Liver (tissue), 3 donors: ENCODE results near the gene ZNF70.

ENCODE experiments used
- ATF3 ChIP-seq: IDR thresholded peaks from 2 replicates; pipeline ENCODE4 v1.6.1; 2016; ENCODE audit warnings: antibody characterized with exemption
- EGR1 ChIP-seq, 2 donors: IDR thresholded peaks; 2 replicates each; pipeline ENCODE4 v1.6.1; 2016 to 2018; ENCODE audit warnings: antibody characterized with exemption in 2 of 2, low read depth in 2 of 2
- FOXA1 ChIP-seq: IDR thresholded peaks from 2 replicates; pipeline ENCODE4 v1.6.1; 2016; ENCODE audit warnings: antibody characterized with exemption
- GABPA ChIP-seq, 2 donors: IDR thresholded peaks in 1 of 2; conservative IDR thresholded peaks in 1 of 2; 2 replicates each; pipeline ENCODE4 v1.6.1; 2016; ENCODE audit warnings: antibody characterized with exemption in 2 of 2, mild to moderate bottlenecking in 1 of 2, moderate library complexity in 1 of 2
- HNF4G ChIP-seq: IDR thresholded peaks from 2 replicates; pipeline ENCODE4 v1.6.1; 2016; ENCODE audit warnings: antibody characterized with exemption
- JUND ChIP-seq, 2 donors: IDR thresholded peaks; 2 replicates each; pipeline ENCODE4 v1.6.1; 2016; ENCODE audit warnings: antibody characterized with exemption in 2 of 2
- RAD21 ChIP-seq, 2 donors: IDR thresholded peaks; 2 replicates each; pipeline ENCODE4 v1.6.1; 2016; ENCODE audit warnings: antibody characterized with exemption in 2 of 2, mild to moderate bottlenecking in 2 of 2
- RXRA ChIP-seq, 2 donors: IDR thresholded peaks; 2 replicates each; pipeline ENCODE4 v1.6.1; 2017 to 2018; ENCODE audit warnings: antibody characterized with exemption in 2 of 2, mild to moderate bottlenecking in 1 of 2
- SP1 ChIP-seq: IDR thresholded peaks from 2 replicates; pipeline ENCODE4 v1.6.1; 2018; ENCODE audit warnings: antibody characterized with exemption, mild to moderate bottlenecking
- TAF1 ChIP-seq: conservative IDR thresholded peaks from 2 replicates; pipeline ENCODE4 v1.6.1; 2016; ENCODE audit warnings: antibody characterized with exemption, mild to moderate bottlenecking
- TF ChIP-seq, protein P1 (sequence below): IDR thresholded peaks from 2 replicates; pipeline ENCODE4 v1.6.1; 2016; ENCODE audit warnings: antibody characterized with exemption
- TF ChIP-seq, protein P2 (sequence below): fragments of 150-350 bp; IDR thresholded peaks from 2 replicates; pipeline ENCODE4 v1.5.1; 2017; ENCODE audit warnings: improper control_type of control experiment, low read depth, low read length; ENCODE audit not compliant: missing input control
- TF ChIP-seq, protein P3 (sequence below): IDR thresholded peaks from 2 replicates; pipeline ENCODE4 v1.6.1; 2016; ENCODE audit warnings: antibody characterized with exemption, mild to moderate bottlenecking
- TF ChIP-seq, protein P4 (sequence below): IDR thresholded peaks from 2 replicates; pipeline ENCODE4 v1.6.1; 2016; ENCODE audit warnings: antibody characterized with exemption
- donor health status: healthy.
- donor health status: healthy.

GRCh38 chr22:23689414-23689813 lies 61.5 kb downstream of the ZNF70 start:
- TF ChIP-seq TAF1 = no peak
- no peak for TF ChIP-seq FOXA1
- no peak for TF ChIP-seq ATF3
- no peak for TF ChIP-seq JUND (IDR thresholded peaks at IDR 0.05)
- TF ChIP-seq, protein P1, sequence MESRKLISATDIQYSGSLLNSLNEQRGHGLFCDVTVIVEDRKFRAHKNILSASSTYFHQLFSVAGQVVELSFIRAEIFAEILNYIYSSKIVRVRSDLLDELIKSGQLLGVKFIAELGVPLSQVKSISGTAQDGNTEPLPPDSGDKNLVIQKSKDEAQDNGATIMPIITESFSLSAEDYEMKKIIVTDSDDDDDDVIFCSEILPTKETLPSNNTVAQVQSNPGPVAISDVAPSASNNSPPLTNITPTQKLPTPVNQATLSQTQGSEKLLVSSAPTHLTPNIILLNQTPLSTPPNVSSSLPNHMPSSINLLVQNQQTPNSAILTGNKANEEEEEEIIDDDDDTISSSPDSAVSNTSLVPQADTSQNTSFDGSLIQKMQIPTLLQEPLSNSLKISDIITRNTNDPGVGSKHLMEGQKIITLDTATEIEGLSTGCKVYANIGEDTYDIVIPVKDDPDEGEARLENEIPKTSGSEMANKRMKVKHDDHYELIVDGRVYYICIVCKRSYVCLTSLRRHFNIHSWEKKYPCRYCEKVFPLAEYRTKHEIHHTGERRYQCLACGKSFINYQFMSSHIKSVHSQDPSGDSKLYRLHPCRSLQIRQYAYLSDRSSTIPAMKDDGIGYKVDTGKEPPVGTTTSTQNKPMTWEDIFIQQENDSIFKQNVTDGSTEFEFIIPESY = no peak
- TF ChIP-seq, protein P2, sequence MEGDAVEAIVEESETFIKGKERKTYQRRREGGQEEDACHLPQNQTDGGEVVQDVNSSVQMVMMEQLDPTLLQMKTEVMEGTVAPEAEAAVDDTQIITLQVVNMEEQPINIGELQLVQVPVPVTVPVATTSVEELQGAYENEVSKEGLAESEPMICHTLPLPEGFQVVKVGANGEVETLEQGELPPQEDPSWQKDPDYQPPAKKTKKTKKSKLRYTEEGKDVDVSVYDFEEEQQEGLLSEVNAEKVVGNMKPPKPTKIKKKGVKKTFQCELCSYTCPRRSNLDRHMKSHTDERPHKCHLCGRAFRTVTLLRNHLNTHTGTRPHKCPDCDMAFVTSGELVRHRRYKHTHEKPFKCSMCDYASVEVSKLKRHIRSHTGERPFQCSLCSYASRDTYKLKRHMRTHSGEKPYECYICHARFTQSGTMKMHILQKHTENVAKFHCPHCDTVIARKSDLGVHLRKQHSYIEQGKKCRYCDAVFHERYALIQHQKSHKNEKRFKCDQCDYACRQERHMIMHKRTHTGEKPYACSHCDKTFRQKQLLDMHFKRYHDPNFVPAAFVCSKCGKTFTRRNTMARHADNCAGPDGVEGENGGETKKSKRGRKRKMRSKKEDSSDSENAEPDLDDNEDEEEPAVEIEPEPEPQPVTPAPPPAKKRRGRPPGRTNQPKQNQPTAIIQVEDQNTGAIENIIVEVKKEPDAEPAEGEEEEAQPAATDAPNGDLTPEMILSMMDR = no peak
- TF ChIP-seq, protein P3, sequence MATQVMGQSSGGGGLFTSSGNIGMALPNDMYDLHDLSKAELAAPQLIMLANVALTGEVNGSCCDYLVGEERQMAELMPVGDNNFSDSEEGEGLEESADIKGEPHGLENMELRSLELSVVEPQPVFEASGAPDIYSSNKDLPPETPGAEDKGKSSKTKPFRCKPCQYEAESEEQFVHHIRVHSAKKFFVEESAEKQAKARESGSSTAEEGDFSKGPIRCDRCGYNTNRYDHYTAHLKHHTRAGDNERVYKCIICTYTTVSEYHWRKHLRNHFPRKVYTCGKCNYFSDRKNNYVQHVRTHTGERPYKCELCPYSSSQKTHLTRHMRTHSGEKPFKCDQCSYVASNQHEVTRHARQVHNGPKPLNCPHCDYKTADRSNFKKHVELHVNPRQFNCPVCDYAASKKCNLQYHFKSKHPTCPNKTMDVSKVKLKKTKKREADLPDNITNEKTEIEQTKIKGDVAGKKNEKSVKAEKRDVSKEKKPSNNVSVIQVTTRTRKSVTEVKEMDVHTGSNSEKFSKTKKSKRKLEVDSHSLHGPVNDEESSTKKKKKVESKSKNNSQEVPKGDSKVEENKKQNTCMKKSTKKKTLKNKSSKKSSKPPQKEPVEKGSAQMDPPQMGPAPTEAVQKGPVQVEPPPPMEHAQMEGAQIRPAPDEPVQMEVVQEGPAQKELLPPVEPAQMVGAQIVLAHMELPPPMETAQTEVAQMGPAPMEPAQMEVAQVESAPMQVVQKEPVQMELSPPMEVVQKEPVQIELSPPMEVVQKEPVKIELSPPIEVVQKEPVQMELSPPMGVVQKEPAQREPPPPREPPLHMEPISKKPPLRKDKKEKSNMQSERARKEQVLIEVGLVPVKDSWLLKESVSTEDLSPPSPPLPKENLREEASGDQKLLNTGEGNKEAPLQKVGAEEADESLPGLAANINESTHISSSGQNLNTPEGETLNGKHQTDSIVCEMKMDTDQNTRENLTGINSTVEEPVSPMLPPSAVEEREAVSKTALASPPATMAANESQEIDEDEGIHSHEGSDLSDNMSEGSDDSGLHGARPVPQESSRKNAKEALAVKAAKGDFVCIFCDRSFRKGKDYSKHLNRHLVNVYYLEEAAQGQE = no peak
- TF ChIP-seq RXRA (IDR thresholded peaks at IDR 0.05) = no peak
- TF ChIP-seq RAD21 (IDR thresholded peaks at IDR 0.05) = no peak
- no peak for TF ChIP-seq GABPA (IDR thresholded peaks at IDR 0.05 in 1 of 2, conservative IDR thresholded peaks at IDR 0.05 in 1 of 2)
- no peak for TF ChIP-seq EGR1 (IDR thresholded peaks at IDR 0.05; ENCODE audit: low read depth in 2 of 2)
- TF ChIP-seq, protein P4, sequence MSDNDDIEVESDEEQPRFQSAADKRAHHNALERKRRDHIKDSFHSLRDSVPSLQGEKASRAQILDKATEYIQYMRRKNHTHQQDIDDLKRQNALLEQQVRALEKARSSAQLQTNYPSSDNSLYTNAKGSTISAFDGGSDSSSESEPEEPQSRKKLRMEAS = no peak
- no peak for TF ChIP-seq HNF4G
- no peak for TF ChIP-seq SP1
